B cell (primary cell): ENCODE measurements around the gene SATB2. TPM values are rescaled to one million over a fixed set of nuclear protein-coding genes. Genes with fewer than 3 reads are reported as not detected.

ENCODE experiments used
- ATAC-seq: fragments of 200-7000 bp; cut with Tn5 transposase; one replicate; pipeline ENCODE4 v1.10.0; 2021; ENCODE audit warnings: low read depth, mild to moderate bottlenecking, moderate number of reproducible peaks, moderate library complexity
- CTCF ChIA-PET: fragments of 350-600 bp; sonication (Branson Sonifier 250); formaldehyde crosslinking; loops from one replicate; lab custom pipeline; 2021; ENCODE audit warnings: antibody characterized with exemption, inconsistent platforms; lab: Charles Lee
- POLR2A ChIA-PET: fragments of 350-600 bp; sonication (Branson Sonifier 250); formaldehyde crosslinking; loops from one replicate; lab custom pipeline; 2021; ENCODE audit warnings: antibody characterized with exemption; lab: Charles Lee
- DNase-seq: peaks from one replicate; pipeline ENCODE4 v3.0.0; 2013
- H2AFZ ChIP-seq: 2 replicates; pipeline ENCODE4 v1.6.1; 2012; ENCODE audit warnings: mild to moderate bottlenecking, low read depth, low read length; ENCODE audit not compliant: insufficient read depth, poor library complexity, severe bottlenecking
- H3K27ac ChIP-seq, 2 donors: 1 replicate in 1 of 2; 2 replicates in 1 of 2; pipeline ENCODE4 v1.5.1; 2012 to 2013; ENCODE audit warnings: low read length in 2 of 2, mild to moderate bottlenecking in 2 of 2, moderate library complexity in 1 of 2
- H3K27me3 ChIP-seq, 4 experiments: fragments of 200-600 bp in 1 of 4; sonication (generic) in 1 of 4; replicated peaks in 1 of 4; 1 replicate in 2 of 4; 2 replicates in 2 of 4; pipeline versions ENCODE4 v1.6.1 to v1.7.0; 2013 to 2016; ENCODE audit warnings: low read length in 3 of 4, mild to moderate bottlenecking in 2 of 4, mixed read lengths in 1 of 4, moderate library complexity in 1 of 4; ENCODE audit not compliant: insufficient read depth in 4 of 4, control insufficient read depth in 3 of 4; ENCODE audit errors: control extremely low read depth in 1 of 4
- H3K36me3 ChIP-seq, 2 experiments: replicated peaks in 1 of 2; 1 replicate in 1 of 2; 2 replicates in 1 of 2; pipeline versions ENCODE4 v1.6.1 to v1.7.1; 2013; ENCODE audit warnings: low read length in 1 of 2; ENCODE audit not compliant: insufficient read depth in 2 of 2, control insufficient read depth in 1 of 2; ENCODE audit errors: control extremely low read depth in 1 of 2, extremely low read depth in 1 of 2
- H3K4me1 ChIP-seq, 2 donors: fragments of 200-600 bp in 1 of 2; sonication (generic) in 1 of 2; 1 replicate in 1 of 2; 2 replicates in 1 of 2; pipeline versions ENCODE4 v1.5.1 to v1.6.1; 2013 to 2017; ENCODE audit warnings: low read length in 2 of 2; ENCODE audit not compliant: control insufficient read depth in 2 of 2, insufficient read depth in 2 of 2
- H3K4me2 ChIP-seq: replicated peaks from 2 replicates; pipeline ENCODE3; 2012; ENCODE audit warnings: mild to moderate bottlenecking, low read depth, low read length; ENCODE audit not compliant: poor library complexity, severe bottlenecking
- H3K4me3 ChIP-seq, 5 experiments: fragments of 200-600 bp in 1 of 5; sonication (generic) in 1 of 5; 1 replicate in 3 of 5; 2 replicates in 2 of 5; pipeline versions ENCODE4 v1.5.1 to v1.7.0; 2011 to 2016; ENCODE audit warnings: low read length in 4 of 5, mild to moderate bottlenecking in 4 of 5, low read depth in 2 of 5, control low read depth in 1 of 5, moderate library complexity in 1 of 5; ENCODE audit not compliant: insufficient read depth in 1 of 5; ENCODE audit errors: control extremely low read depth in 1 of 5, extremely low read depth in 1 of 5
- H3K79me2 ChIP-seq: fragments of 200-600 bp; sonication (generic); one replicate; pipeline ENCODE4 v1.6.0; 2016; ENCODE audit warnings: low read length; ENCODE audit not compliant: control insufficient read depth, insufficient read depth
- H3K9ac ChIP-seq: fragments of 200-600 bp; sonication (generic); 2 replicates; pipeline ENCODE4 v1.6.1; 2017; ENCODE audit warnings: mild to moderate bottlenecking, low read length, moderate library complexity
- H3K9me3 ChIP-seq, 3 donors: one replicate each; pipeline versions ENCODE4 v1.6.1 to v1.7.1; 2013; ENCODE audit warnings: low read length in 2 of 3; ENCODE audit not compliant: control insufficient read depth in 2 of 3, insufficient read depth in 1 of 3; ENCODE audit errors: control extremely low read depth in 1 of 3
- H4K20me1 ChIP-seq: 2 replicates; pipeline ENCODE4 v1.6.0; 2012; ENCODE audit warnings: mild to moderate bottlenecking, low read length; ENCODE audit not compliant: insufficient read depth, control insufficient read depth, poor library complexity, severe bottlenecking
- H3K27ac Mint-ChIP-seq: one replicate; pipeline ENCODE4 v1.8.0; 2021; ENCODE audit warnings: mixed read lengths
- H3K27me3 Mint-ChIP-seq: one replicate; pipeline ENCODE4 v1.8.0; 2021; ENCODE audit warnings: mixed read lengths
- H3K4me1 Mint-ChIP-seq: one replicate; pipeline ENCODE4 v1.8.0; 2021; ENCODE audit warnings: mixed read lengths
- H3K4me3 Mint-ChIP-seq: one replicate; pipeline ENCODE4 v1.8.0; 2021; ENCODE audit warnings: mixed read lengths
- H3K9me3 Mint-ChIP-seq: one replicate; pipeline ENCODE4 v1.8.0; 2022; ENCODE audit warnings: mixed read lengths; ENCODE audit not compliant: insufficient read depth
- EZH2 ChIP-seq: IDR thresholded peaks from 2 replicates; pipeline ENCODE4 v1.6.1; 2012; ENCODE audit warnings: borderline replicate concordance, low read depth, mild to moderate bottlenecking, moderate library complexity, low read length; ENCODE audit not compliant: insufficient read depth, poor library complexity, severe bottlenecking
- WGBS: methylation state at CpG from one replicate; pipeline ENCODE4 v1.1.5; 2013; ENCODE audit warnings: missing lambda C conversion rate; ENCODE audit not compliant: insufficient coverage; 5-methylcytosine and 5-hydroxymethylcytosine counted together
- intact Hi-C: fragments of 100-400 bp; cut with micrococcal nuclease; formaldehyde crosslinking; loops from one replicate; pipeline ENCODE4 v1.10.0; 2022
- polyA minus RNA-seq: library from RNA; depleted of rRNA, polyadenylated mRNA; stranded (reverse); fragments of >200 nt; gene quantifications from 2 replicates; pipeline ENCODE4 v1.2.3, GENCODE V29; 2012
- polyA plus RNA-seq: library from polyadenylated mRNA; depleted of rRNA; stranded (reverse); fragments of >200 nt; gene quantifications from 2 replicates; pipeline ENCODE4 v1.2.3, GENCODE V29; 2012
- total RNA-seq, 2 donors: library from RNA; stranded (reverse); fragments of 120-200 nt in 1 of 2; gene quantifications; 1 replicate in 1 of 2; 2 replicates in 1 of 2; pipeline versions ENCODE4 v1.2.3 to v1.2.4, GENCODE V29; 2013 to 2022
- TF ChIP-seq, protein P1 (sequence below): fragments of 200-600 bp; IDR thresholded peaks from one replicate; pipeline ENCODE4 v1.8.0; 2022; ENCODE audit warnings: antibody characterized with exemption, mild to moderate bottlenecking

Gene SATB2
- total RNA-seq (0.49 and 0.61 TPM in 2 replicates), polyA plus RNA-seq (0.06 and 0.13 TPM in 2 replicates), polyA minus RNA-seq (0.29 and 0.60 TPM in 2 replicates)
- total RNA-seq (2013) = 0.16 TPM

DNA sequence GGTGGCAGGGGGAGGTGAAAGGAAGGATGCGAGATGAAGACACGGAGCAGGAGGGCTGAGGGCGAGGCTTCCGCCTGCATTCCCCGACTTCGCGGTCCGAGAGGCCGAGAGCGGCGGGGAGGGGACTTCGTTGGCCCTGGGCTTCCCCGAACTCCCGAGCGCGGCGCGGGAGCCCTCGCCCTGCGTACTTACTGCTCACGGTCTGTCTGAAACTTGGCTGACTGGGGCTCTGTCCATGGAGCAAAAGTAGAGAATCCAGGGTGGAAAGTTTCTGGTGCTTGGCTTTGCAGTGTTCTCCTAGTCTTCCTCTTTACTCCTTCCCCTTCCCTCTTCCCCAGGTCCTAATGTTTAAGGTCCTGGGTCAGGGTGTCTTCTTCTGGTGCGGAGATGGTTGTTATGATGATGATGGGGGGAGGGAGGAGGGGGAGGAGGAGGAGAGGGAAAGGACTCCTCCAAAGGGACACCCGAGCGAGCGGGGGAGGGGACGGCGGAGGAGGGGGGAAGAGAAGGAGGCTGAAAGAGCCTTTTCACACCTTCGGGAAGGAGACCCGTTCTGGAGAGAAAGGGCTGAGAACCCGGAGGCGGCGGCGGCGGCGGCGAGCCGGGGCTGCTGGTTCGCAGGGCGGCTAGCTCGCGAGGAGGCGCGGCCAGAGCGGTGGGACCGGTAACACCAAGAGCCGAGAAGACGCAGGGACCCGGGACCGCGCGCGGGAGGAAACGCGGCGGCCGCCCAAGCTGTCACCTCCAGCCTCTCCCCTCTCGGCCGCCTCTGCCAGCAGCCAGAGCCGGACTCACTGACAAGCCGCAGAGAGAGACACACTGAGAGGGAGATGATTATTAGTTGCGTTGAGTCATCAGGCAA, at the start of gene SATB2:
Gene SATB2, minus strand, starts transcription at position 793 of the 862 bp plus-strand sequence. CDS start 1,902 bp downstream, outside the sequence.
- Histone ChIP-seq H3K4me2 (peak within 1 kb of the TSS; percentile 98), H3K9me3 (peaks cover 3 to 40% (median 17%) of the 10 kb centered on the region in 3 donors), H3K27me3 (peaks cover 2 to 64% (median 58%) of the 10 kb centered on the region in 4 experiments), H4K20me1 (no peaks in the 10 kb centered on the region), H3K4me3 (peak within 1 kb of the TSS; percentile 45 to 88 (median 78)), H3K79me2 (no peaks in the 10 kb centered on the region), H2AFZ (peak within 1 kb of the TSS; percentile 94), H3K9ac (peak within 1 kb of the TSS; percentile 88), H3K27ac (no peak within 1 kb of the TSS), H3K36me3 (no peaks in the 10 kb centered on the region), H3K4me1 (peaks cover 34 to 35% of the 10 kb centered on the region in 2 donors)
- CTCF ChIA-PET = no interaction called here
- peaks cover 34% of the 10 kb centered on the region for H3K4me1 Mint-ChIP-seq
- intact Hi-C loops = no loop called here
- H3K9me3 Mint-ChIP-seq = peaks cover 5% of the 10 kb centered on the region
- peak within 1 kb of the TSS; percentile 65 for H3K27ac Mint-ChIP-seq
- no peak for TF ChIP-seq EZH2
- TF ChIP-seq, protein P1, sequence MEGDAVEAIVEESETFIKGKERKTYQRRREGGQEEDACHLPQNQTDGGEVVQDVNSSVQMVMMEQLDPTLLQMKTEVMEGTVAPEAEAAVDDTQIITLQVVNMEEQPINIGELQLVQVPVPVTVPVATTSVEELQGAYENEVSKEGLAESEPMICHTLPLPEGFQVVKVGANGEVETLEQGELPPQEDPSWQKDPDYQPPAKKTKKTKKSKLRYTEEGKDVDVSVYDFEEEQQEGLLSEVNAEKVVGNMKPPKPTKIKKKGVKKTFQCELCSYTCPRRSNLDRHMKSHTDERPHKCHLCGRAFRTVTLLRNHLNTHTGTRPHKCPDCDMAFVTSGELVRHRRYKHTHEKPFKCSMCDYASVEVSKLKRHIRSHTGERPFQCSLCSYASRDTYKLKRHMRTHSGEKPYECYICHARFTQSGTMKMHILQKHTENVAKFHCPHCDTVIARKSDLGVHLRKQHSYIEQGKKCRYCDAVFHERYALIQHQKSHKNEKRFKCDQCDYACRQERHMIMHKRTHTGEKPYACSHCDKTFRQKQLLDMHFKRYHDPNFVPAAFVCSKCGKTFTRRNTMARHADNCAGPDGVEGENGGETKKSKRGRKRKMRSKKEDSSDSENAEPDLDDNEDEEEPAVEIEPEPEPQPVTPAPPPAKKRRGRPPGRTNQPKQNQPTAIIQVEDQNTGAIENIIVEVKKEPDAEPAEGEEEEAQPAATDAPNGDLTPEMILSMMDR = no peak
- ATAC-seq (no peak), DNase-seq (peak; percentile 57)
- peak within 1 kb of the TSS; percentile 98 for H3K4me3 Mint-ChIP-seq
- peaks cover 44% of the 10 kb centered on the region for H3K27me3 Mint-ChIP-seq
- WGBS = 2% methylated on average over 54 of the region's 61 CpGs
- POLR2A ChIA-PET = no interaction called here
